Gastrocnemius medialis (tissue), 4 donors: ENCODE data around the gene B4GALT2.

Experiments used
- CTCF ChIP-seq, 5 experiments: fragments of 450-650 bp in 3 of 5; fragments of 200-600 bp in 2 of 5; sonication (generic) in 2 of 5; IDR thresholded peaks in 4 of 5; conservative IDR thresholded peaks in 1 of 5; 1 replicate in 4 of 5; 2 replicates in 1 of 5; pipeline ENCODE4 v1.5.1; 2016 to 2019; ENCODE audit warnings: antibody characterized with exemption in 5 of 5, mild to moderate bottlenecking in 3 of 5, moderate library complexity in 3 of 5
- POLR2A ChIP-seq, 2 donors: fragments of 450-650 bp; IDR thresholded peaks; one replicate each; pipeline ENCODE4 v1.6.1; 2017; ENCODE audit warnings: antibody characterized with exemption in 2 of 2, mild to moderate bottlenecking in 2 of 2, moderate library complexity in 2 of 2

- TF ChIP-seq CTCF (IDR thresholded peaks at IDR 0.05 in 4 of 5, conservative IDR thresholded peaks at IDR 0.05 in 1 of 5) (no peak), POLR2A (IDR thresholded peaks at IDR 0.05) (no peak)
Measured at GRCh38 chr1:43942411-43942810, 36.6 kb upstream of the B4GALT2 start.
